COR-L47 (cell line): ENCODE data around the gene APPBP2.
"Not testable (repeated sequence)": the region's sequence is repeated elsewhere in the genome, so short reads cannot be mapped to it uniquely, and the experiment has no call there.

Source experiments
- DNase-seq: peaks from one replicate; lab custom pipeline; 2025; lab: John Stamatoyannopoulos, UW

Gene APPBP2

DNA sequence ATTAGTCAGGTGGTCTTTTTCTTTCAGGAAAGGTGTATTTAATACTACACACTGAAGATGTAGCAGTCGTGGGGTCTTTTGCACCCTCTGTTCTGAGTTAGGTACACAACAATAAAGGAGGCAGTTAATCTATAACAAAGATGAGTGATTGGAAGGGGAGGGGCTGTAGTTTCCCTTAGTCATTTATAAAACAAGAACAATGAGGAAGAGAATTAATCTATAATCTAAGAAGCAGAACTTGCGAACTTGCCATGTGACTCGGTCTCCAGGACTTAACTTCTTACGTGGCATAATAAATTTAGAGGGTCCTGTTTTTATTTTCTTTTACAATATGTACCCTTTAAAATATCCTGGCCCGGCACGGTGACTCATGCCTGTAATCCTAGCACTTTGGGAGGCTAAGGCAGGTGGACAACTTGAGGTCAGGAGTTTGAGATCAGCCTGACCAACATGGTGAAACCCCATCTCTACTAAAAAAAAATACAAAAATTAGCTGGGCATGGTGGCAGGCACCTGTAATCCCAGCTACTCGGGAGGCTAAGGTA lies 8.6 kb upstream of the APPBP2 start:
- DNase-seq: no peak

DNA sequence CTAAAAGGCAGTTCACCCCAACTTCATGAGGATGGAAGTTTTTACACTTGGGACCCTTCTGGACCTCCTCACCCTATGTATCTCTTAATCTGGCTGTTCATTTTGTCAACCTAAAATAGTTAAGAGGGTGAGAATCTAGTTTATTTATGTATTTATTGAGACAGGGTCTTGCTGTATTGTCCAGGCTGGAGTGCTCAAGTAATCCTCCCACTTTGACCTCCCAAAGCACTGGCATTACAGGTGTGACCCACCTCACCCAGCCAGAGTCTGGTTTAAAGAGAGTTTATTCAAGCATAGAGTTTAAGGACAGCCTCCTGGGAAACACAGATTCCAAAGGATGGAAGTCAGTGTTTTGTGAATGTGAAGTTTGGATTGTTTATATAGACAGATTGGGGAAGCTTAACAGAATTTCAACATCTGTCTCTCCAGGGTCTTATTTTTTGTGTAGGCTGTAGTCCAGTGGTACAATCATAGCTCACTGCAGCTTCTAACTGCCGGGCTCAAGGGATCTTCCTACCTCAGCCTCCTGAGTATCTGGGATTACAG lies 8.0 kb upstream of the APPBP2 start:
- DNase-seq: no peak

DNA sequence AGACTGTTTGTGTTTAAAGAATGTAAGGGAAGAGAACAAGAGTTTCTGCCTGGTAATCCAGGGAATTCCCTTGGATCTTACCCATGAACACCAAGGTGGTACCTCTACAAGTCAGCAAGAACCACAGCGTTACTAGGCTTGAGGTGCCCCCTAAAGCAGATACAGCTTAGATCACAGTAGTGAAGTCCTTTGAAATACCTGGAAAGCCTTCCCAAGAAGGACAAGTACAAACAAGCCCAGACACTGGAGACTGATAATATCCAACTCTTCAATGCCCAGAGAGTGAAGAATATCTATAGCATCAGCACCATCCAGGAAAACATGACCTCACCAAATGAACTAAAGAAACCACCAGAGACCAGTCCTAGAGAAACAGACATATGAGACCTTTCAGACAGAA lies 3.8 kb upstream of the APPBP2 start:
- no peak for DNase-seq

DNA sequence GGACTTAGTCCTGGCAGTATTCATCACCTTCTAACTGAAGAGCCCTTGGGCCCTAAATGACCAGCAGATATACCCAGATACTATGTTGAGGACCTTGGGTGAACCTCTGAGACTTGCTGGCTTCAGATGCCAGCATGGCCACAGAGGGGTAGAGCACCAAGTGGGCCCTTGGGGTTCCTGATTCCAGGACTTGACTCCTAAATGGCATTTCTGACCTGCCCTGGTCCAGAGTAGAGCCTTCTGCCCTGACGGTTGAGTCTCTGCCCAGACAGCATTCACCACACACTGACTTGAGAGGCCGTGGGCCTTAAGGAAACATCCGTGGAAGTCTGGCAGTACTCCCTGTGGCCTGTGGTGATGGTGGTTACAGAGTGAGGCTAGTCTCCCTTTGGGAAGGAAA lies 2.8 kb upstream of the APPBP2 start:
- DNase-seq: no peak

DNA sequence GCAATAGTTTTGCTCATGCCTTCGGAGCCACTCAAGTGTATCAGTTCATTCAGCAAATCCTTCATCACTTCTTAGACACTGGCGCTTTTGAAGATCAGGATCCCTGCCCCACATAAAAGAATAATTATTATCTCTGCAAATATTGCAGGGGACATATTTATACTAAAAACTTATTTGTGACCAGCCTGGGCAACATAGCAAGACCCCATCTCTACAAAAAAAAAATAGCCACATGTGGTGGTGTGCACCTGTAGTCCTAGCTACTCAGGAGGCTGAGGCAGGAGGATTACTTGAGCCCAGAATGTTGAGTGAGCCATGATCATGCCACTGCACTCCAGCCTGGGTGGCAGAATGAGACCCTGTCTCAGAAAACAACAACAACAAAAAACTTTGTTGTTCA lies 1.7 kb upstream of the APPBP2 start:
- no peak for DNase-seq

DNA sequence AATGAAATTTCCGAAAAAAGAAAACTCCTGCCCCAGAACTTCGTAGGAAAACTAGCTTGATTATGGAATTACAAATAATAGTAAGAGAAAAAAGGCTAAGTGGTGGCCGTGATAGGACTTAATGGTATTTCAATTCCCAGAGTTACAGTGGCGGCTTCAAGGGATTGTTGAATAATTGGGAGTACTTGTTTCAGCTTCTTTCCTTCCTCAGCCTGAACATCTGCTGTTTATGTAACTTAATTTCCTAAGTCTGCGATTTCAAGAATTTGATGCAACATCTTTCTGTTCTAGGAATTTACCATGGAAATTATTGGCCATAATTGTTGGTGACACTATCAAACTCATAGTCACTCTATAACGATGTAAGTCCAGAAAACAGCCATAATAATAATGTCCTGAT lies 684 bp upstream of the APPBP2 start:
- no peak for DNase-seq

DNA sequence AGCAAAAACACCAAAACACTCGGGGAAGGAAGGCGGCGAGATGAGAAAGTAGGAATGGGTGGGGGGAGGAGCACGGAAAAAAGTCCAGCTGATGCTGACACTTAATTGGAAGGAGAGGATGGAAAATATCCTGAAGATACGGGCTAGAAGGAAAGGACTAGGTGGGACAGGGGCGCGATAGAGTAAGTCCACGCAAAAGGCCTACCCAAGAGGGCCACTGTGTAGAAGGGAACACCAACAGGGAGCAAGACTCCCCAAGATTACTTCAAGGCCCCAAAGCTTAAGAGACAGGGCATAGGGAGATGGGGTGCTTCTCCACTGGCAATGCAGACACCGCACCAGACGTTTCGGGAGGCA lies 736 bp downstream of the APPBP2 start:
- no peak for DNase-seq

DNA sequence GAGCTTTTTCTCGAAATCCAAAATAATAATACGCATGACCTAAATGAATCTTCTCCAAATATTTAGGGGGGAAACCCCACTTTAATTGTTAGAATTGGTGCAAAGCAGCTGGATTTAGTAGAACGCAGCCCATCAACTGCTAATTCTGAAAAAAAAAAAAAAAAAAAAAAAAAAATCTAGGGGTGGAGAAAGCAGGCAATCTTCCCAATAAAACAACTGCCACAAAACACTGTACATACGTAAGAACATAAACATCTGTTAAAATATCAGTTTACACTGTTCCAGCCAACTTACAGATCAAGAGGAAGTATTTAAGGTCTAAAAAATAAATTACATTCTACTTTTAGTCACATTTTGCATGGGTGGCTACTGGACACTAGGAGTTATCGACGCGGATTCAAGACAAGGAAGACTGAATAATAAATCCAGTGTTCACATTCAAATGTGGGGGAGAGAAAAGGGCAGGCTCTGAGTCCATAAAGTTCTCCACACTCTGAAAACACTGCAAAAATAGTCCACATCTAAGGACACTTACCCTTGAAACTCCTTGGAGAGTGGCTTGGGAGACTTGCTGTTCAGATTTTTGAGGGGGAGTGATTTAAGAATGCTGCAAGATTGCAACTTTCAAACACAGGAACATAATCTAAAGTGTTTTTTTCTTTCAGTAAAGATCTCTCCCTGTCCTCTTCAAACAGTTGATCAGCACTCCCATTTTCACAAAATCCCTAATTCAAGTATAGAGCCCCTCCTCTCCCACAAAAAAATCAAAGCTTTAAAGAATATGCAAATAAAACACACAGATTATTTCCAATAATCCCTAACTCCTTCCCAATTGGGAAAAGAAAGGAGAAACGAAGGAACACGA lies 1.3 kb downstream of the APPBP2 start:
- no peak for DNase-seq

DNA sequence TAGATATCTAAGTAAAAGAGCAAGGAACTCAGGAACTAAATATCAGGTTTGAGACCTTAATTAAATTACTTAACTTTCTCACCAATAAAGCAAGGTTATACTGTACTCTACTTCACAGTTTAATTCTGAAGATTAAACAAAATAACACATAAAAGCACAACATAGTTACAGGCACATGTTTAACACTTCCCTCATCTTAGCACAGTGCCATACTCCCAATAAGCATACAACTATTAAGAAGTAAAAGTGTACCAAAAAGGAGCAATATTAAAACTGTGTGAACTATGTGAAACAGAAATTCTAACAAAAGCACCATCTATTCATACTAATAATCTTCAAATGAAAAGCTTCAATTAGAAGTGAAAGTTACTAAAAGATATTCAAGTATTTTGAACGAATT lies 2.2 kb downstream of the APPBP2 start:
- DNase-seq: no peak

DNA sequence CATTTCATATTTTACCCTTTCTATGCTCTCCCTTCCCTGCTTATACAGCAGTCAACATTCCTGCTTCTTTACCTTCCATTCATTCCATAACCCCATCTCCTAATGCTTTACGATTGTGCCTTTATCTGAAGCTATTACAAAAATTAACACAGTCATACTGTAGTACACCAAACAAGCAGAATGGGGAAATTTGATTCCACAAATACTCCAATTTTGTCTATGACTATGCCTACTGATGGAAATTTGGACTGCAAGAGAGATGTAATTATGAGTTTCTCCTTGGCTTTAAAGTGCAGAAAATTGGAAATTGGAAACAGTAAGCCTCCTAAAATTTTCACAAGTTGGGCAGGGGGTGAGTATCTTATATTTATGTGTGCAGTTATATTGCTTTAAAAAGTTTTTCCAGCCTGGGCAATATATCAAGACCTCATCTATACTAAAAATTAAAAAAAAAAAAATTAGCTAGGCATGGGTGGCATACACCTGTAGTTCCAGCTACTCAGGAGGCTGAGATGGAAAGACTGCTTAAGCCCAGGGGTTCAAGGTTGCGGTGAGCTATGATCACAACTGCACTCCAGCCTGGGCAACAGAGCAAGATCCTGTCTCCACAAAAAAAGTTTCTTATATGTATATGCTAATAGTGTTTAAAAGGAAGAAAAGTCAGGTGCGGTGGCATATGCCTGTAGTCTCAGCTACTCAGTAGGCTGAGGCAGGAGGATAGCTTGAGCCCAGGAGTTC lies 3.0 kb downstream of the APPBP2 start:
- no peak for DNase-seq

DNA sequence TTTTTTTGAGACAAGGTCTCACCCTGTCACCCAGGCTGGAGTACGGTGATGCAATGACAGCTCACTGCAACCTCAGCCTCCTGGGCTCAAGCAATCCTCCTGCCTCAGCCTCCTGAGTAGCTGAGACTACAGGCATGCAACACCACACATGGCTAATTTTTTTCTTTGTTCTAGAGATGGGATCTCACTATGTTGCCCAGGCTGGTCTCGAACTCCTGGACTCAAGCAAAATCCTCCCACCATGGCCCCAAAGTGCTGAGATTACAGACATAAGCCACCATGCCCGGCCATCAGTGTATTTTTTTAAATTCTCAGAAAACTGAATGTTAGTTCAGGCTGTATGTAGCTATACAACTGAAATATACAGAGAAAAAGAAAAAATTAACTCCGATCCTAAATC lies 6.2 kb downstream of the APPBP2 start:
- no peak for DNase-seq

DNA sequence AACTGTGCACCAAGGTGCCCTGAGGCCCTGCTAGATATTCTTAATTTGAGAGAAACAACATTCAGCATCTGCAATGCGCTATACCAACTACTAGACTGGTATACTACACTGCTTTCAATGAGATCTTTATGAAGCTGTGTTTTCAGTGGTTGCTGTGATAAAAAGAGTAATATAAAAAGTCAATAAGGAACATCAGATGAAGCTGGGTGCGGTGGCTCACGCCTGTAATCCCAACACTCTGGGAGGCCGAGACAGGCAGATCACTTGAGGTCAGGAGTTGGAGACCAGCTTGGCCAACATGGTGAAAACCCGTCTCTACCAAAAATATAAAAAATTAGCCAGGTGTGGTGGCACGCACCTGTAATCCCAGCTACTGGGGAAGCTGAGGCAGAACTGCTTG lies 10.4 kb downstream of the APPBP2 start:
- DNase-seq: not testable (repeated sequence)

DNA sequence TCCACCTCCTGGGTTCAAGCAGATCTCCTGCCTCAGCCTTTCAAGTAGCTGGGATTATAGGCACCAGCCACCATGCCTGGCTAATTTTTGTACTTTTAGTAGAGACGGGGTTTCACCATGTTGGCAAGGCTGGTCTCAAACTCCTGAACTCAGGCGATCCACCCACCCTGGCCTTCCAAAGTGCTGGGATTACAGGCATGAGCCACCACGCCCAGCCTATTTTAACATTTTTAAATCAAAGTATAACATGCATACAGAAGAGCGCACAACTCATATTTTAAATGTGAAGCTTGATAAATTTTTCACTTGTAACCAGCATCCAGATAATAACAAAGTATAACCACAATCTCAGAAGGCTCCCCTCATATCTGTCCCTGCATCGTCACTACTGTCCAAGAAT lies 10.8 kb downstream of the APPBP2 start:
- DNase-seq: not testable (repeated sequence)

DNA sequence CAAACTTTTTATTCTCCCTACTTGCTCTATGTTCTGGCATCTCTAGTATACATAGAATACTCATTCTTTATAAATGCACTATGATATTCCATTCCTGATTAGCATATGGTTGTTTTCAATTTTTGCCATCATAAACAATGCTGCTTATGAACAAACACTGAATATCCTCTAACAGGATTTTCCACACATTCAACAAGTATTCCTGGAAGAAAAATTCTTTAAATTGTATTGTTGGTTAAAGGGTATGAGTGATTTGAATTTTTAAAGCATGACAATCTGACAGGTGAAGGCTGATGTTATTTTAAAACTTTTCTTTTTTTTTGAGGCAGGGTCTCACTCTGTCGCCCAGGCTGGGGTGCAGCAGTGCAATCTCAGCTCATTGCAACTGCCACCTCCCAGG lies 11.5 kb downstream of the APPBP2 start:
- no peak for DNase-seq

DNA sequence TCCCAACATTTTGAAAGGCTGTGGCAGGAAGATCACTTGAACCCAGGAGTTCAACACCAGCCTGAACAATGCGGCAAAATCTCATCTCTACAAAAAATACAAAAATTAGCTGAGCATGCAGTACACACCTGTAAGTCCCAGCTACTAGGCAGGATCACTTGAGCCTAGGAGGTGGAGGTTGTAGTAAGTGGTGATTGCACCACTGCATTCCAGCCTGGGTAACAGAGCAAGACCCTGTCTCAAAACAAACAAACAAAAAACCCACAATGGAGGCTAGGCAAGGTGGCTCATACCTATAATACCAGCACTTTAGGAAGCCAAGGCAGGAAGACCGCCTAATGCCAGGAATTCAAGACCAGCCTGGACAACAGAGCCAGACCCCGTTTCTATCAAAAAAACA lies 12.0 kb downstream of the APPBP2 start:
- DNase-seq: no peak

DNA sequence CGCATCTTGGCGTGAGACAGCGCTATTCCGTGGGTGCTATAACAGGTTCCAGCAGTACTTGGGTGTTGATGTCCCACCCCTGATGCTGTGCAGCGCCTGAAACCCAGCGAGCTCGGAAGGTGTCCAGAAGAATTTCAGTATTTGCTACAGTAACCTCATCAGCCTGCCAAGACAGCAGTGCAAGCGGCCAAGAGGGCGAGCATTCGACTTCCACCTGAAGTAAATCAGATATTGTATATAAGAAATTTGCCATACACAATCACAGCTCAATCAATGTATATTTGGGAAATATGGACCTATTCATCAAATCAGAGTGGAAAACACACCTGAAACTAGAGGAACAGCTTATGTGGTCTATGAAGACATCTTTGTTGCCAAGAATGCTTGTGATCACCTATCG lies 13.0 kb downstream of the APPBP2 start:
- DNase-seq: no peak

DNA sequence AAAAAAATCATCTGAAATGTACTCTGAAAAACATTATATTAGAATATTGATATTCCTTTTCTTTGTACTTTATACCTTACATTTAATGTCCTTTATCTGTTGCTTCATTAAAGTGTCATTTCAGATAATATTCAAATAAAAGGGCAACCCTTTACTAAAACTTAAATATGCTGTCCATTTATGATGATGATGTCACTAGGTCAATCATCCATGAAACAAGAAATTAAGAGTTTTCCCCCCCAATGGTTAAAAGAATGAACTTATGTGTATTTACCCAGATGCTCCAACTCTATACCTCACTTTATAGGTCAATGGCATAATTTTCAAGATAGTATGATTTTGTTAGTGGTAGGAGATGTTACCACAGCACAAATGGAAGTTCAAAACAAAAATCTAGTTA lies 15.3 kb downstream of the APPBP2 start:
- no peak for DNase-seq

DNA sequence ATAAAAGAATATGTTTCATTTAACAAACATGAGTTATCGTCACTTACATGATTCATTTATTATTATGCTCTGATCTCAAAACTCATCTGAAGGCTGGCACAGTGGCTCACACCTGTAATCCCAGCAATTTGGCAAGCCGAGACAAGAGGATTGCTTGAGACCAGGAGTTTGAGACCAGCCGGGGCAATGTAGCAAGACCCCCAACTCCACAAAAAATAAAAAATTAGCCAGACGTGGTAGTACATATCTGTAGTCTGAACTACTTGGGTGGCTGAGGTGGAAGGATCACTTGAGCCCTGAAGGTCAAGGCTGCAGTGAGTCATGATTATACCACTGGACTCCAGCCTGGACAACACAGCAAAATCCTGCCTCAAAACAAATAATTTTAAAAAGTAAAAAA lies 16.0 kb downstream of the APPBP2 start:
- DNase-seq: no peak

DNA sequence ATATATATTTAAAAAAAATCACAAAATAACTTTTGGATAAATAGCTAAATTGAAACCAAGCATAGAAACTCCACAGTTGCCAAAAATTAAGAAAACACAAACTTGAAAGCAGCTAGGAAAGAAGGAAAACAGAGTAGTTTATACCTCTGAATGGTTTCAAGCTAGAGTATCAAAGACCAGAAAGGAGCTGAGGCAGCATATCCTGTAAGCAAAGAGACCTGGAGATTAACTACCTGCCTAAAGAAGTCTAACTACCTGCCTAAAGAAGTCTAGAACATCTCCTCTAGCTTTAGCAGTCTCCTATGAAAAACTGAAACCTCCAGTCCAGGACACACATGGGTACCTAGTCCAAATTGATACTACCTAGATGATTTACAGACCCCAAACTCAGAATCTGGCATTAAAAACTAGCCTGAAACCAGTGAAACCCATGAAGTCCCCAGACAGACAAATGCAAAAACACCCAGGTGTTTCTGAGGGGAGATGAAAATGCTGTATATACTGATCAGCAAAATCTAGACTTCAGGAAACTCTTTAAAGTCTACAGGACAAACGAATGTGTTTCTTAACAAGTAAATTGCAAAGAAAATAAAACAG lies 17.6 kb downstream of the APPBP2 start:
- DNase-seq: no peak

DNA sequence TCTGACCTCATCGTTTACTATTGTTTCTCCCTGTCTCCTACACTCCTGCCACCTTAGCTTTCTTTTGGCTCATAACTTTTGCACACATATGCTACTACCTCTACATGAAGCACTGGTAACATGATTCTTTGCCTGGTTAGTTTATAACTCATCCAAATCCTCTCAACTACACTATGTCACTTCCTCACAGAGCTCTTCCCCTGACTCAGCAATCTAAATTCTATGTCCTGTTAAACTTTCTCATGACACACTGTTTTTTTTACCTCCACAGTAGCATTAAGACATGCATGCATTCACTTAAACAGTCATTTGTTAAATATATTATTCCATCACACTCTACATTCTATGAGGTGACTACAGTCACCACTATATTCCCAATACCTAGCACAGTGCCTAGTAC lies 19.7 kb downstream of the APPBP2 start:
- DNase-seq: no peak

DNA sequence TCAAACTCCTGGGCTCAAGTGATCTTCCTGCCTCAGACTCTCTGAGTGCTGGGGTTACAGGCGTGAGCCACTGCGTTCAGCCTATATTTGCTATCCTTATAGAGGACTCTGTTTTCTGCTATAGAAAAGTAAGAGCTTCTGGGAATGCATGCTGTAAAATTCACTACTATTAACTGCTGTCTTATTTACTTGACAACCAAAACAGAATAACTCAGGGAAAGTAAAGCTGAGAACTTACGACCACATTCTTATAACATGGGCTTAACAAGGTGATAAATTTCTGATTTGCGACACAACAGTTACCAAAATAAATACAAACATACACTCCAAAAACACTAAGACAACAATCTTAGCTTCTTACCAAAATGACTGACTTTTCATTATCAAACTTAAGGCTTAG lies 23.9 kb downstream of the APPBP2 start:
- no peak for DNase-seq

DNA sequence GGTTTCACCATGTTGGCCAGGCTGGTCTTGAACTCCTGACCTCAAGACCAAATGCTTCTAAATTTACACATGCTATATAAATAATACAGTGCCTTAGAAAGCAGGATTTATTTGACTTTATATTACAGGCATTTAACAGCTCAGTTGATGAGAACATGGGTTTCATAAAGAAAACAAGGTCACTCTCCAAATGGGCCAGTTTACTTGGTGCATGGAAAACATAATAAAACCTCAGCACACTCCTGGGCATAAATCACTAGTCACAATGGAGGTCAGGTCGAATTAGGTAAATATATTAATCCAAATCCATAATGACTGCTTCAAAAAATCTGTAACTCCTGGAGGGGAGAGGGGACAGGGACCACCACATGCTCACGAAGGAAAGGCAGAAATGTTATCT lies 24.5 kb downstream of the APPBP2 start:
- no peak for DNase-seq

DNA sequence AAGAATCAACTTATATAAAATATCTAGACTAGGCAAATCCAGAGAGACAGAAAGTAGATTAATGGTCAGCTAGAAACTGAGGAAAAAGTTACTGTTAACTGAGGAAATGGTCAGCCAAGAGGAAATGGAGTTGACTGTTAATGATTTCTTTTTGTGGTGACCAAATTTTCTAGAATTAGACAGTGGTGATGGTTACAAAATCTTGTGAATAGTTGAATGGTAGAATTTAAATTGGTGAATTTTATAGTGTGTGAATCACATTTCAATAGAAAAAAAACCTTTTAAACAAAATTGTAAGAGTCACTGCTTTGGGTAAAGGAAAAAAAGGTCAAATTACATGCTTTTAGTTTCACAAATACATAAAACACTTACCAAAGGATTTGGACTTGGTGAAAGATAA lies 30.0 kb downstream of the APPBP2 start:
- no peak for DNase-seq
